Measurements from ENCODE around the gene HECW1. TPM values are rescaled to one million over a fixed set of nuclear protein-coding genes. Genes with fewer than 3 reads are reported as not detected.

Gene HECW1
- total and polyA plus RNA-seq, 2 experiments from 2014 or later = 11.0 to 21.8 TPM

- no peak for TF ChIP-seq ZNF462 (CRISPR knock-in tag; IDR thresholded peaks at IDR 0.05)
- no peak for TF ChIP-seq ZNF114 (CRISPR knock-in tag; IDR thresholded peaks at IDR 0.05)
- TF ChIP-seq REST (IDR thresholded peaks at IDR 0.05; ENCODE audit: unreplicated experiment) = no peak
- TF ChIP-seq STAT1 (IDR thresholded peaks at IDR 0.05; ENCODE audit: unreplicated experiment) = no peak
- TF ChIP-seq POLR2AphosphoS5 (IDR thresholded peaks at IDR 0.05; ENCODE audit: low read depth) = no peak
Observed at GRCh38 chr7:43589728-43590127, 477.3 kb downstream of the HECW1 start (continued).
